Activated CD8-positive, alpha-beta T cell treated with anti-CD3 and anti-CD28 coated beads for 36 hours (primary cell): ENCODE data around the gene PPDPF. TPM values are rescaled to one million over a fixed set of nuclear protein-coding genes. Genes with fewer than 3 reads are reported as not detected.

Experiments used
- ATAC-seq: fragments of 200-7000 bp; cut with Tn5 transposase; one replicate; pipeline ENCODE4 v1.10.0; 2021; ENCODE audit warnings: mild to moderate bottlenecking, moderate library complexity
- CTCF ChIA-PET: fragments of 350-600 bp; sonication (Branson Sonifier 250); formaldehyde crosslinking; loops from one replicate; lab custom pipeline; 2021; ENCODE audit warnings: antibody characterized with exemption; lab: Charles Lee
- POLR2A ChIA-PET: fragments of 350-600 bp; sonication (Branson Sonifier 250); formaldehyde crosslinking; loops from one replicate; lab custom pipeline; 2021; ENCODE audit warnings: antibody characterized with exemption; lab: Charles Lee
- DNase-seq: peaks from one replicate; pipeline ENCODE4 v3.0.0-alpha.2; 2020
- H3K27ac Mint-ChIP-seq: one replicate; pipeline ENCODE4 v1.8.0; 2021; ENCODE audit warnings: mild to moderate bottlenecking, mixed read lengths
- H3K27me3 Mint-ChIP-seq: one replicate; pipeline ENCODE4 v1.8.0; 2021; ENCODE audit warnings: mixed read lengths
- H3K36me3 Mint-ChIP-seq: one replicate; pipeline ENCODE4 v1.8.0; 2021; ENCODE audit warnings: low read depth, mixed read lengths
- H3K4me1 Mint-ChIP-seq: one replicate; pipeline ENCODE4 v1.8.0; 2021; ENCODE audit warnings: low read depth, mixed read lengths
- H3K4me3 Mint-ChIP-seq: one replicate; pipeline ENCODE4 v1.8.0; 2021; ENCODE audit warnings: mild to moderate bottlenecking, moderate library complexity, mixed read lengths
- H3K9me3 Mint-ChIP-seq: one replicate; pipeline ENCODE4 v1.8.0; 2021; ENCODE audit warnings: mixed read lengths
- CTCF ChIP-seq: fragments of 200-600 bp; IDR thresholded peaks from one replicate; pipeline ENCODE4 v1.8.0; 2022; ENCODE audit warnings: antibody characterized with exemption, mild to moderate bottlenecking
- intact Hi-C: fragments of 100-400 bp; cut with micrococcal nuclease; formaldehyde crosslinking; loops from one replicate; pipeline ENCODE4 v1.10.0; 2022
- total RNA-seq, 2 experiments: library from RNA; stranded (reverse); gene quantifications; one replicate each; pipeline ENCODE4 v1.2.3, GENCODE V29; 2021

The PPDPF gene
- total RNA-seq, 2 experiments from 2014 or later, result 193 to 226 TPM

- no peaks in the 10 kb centered on the region for H3K9me3 Mint-ChIP-seq
- no peak for DNase-seq
- CTCF ChIA-PET, result no interaction called here
- no peak for ATAC-seq
- H3K27me3 Mint-ChIP-seq, result peaks cover 19% of the 10 kb centered on the region
- no peak overlapping the region for H3K27ac Mint-ChIP-seq
- intact Hi-C loops, result no loop called here
- no peak for TF ChIP-seq CTCF
- no peaks in the 10 kb centered on the region for H3K36me3 Mint-ChIP-seq
- POLR2A ChIA-PET, result no interaction called here
- no peak overlapping the region for H3K4me3 Mint-ChIP-seq
- no peaks in the 10 kb centered on the region for H3K4me1 Mint-ChIP-seq
Measured at GRCh38 chr20:63487781-63488241, 32.8 kb upstream of the PPDPF start.

GRCh38 chr20:63488315-63489251 is 32.0 kb upstream of the PPDPF start:
- no peaks in the 10 kb centered on the region for H3K36me3 Mint-ChIP-seq

GRCh38 chr20:63490416-63490815 is 30.1 kb upstream of the PPDPF start:
- ChIA-PET CTCF (no interaction called here), POLR2A (no interaction called here)
- Mint-ChIP-seq H3K9me3 (no peaks in the 10 kb centered on the region), H3K4me1 (no peaks in the 10 kb centered on the region), H3K4me3 (no peak overlapping the region), H3K27me3 (peaks cover 13% of the 10 kb centered on the region), H3K36me3 (no peaks in the 10 kb centered on the region), H3K27ac (no peak overlapping the region)
- no peak for TF ChIP-seq CTCF
- intact Hi-C loops, result no loop called here
- ATAC-seq, result no peak
- no peak for DNase-seq

More at GRCh38 chr20:63488315-63489251, 32.0 kb upstream of the PPDPF start:
- intact Hi-C loops, result no loop called here
- CTCF ChIA-PET, result no interaction called here
- Mint-ChIP-seq H3K27ac (no peak overlapping the region), H3K27me3 (peaks cover 17% of the 10 kb centered on the region), H3K4me3 (no peak overlapping the region), H3K4me1 (no peaks in the 10 kb centered on the region), H3K9me3 (no peaks in the 10 kb centered on the region)
- no peak for ATAC-seq
- DNase-seq, result no peak
- TF ChIP-seq CTCF, result no peak
- POLR2A ChIA-PET, result no interaction called here

- no peaks in the 10 kb centered on the region for H3K9me3 Mint-ChIP-seq
- H3K36me3 Mint-ChIP-seq, result no peaks in the 10 kb centered on the region
- peaks cover 11% of the 10 kb centered on the region for H3K27me3 Mint-ChIP-seq
- ChIA-PET POLR2A (no interaction called here), CTCF (no interaction called here)
- DNase-seq, result no peak
- intact Hi-C loops, result no loop called here
- ATAC-seq, result no peak
- TF ChIP-seq CTCF, result no peak
- H3K27ac Mint-ChIP-seq, result no peak overlapping the region
- H3K4me3 Mint-ChIP-seq, result no peak overlapping the region
- no peaks in the 10 kb centered on the region for H3K4me1 Mint-ChIP-seq
Measured at GRCh38 chr20:63491078-63491477, 29.5 kb upstream of the PPDPF start.

GRCh38 chr20:63491635-63492230 is 28.8 kb upstream of the PPDPF start:
- Mint-ChIP-seq H3K4me3 (no peak overlapping the region), H3K27me3 (peaks cover 11% of the 10 kb centered on the region), H3K4me1 (no peaks in the 10 kb centered on the region), H3K36me3 (no peaks in the 10 kb centered on the region), H3K9me3 (no peaks in the 10 kb centered on the region), H3K27ac (no peak overlapping the region)
- TF ChIP-seq CTCF, result no peak
- ChIA-PET CTCF (no interaction called here), POLR2A (no interaction called here)
- no peak for ATAC-seq
- intact Hi-C loops, result no loop called here
- no peak for DNase-seq
